GM18511 (cell line): ENCODE measurements around the gene DMWD.
"Not testable (repeated sequence)": the region's sequence is repeated elsewhere in the genome, so short reads cannot be mapped to it uniquely, and the experiment has no call there.

Experiments used
- ATAC-seq: cut with Tn5 transposase; IDR thresholded peaks from one replicate; pipeline ENCODE4 v1.9.1; 2021; ENCODE audit warnings: mild to moderate bottlenecking, moderate library complexity; ENCODE audit not compliant: unreplicated experiment

The DMWD gene

GRCh38 chr19:45817010-45817724, 24.5 kb upstream of the DMWD start:
- ATAC-seq, result peak; percentile 76

- ATAC-seq, result no peak
These were observed 23.8 kb upstream of the DMWD start for GRCh38 chr19:45816236-45817009.

- ATAC-seq, result no peak
These were observed 23.0 kb upstream of the DMWD start for GRCh38 chr19:45815481-45816216.

- ATAC-seq, result no peak
These were observed 22.3 kb upstream of the DMWD start, which contains the start of gene RSPH6A for GRCh38 chr19:45814851-45815480. RSPH6A (minus strand) TSS chr19:45815308; CDS start chr19:45815176, 132 bp downstream.

GRCh38 chr19:45814166-45814780, 21.6 kb upstream of the DMWD start:
- no peak for ATAC-seq

- ATAC-seq, result no peak
These were observed 19.7 kb upstream of the DMWD start for GRCh38 chr19:45812297-45812696.

- no peak for ATAC-seq
These were observed 17.1 kb upstream of the DMWD start for GRCh38 chr19:45809643-45810159.

- no peak for ATAC-seq
These were observed 13.1 kb upstream of the DMWD start for GRCh38 chr19:45805719-45806118.

- no peak for ATAC-seq
These were observed 12.2 kb upstream of the DMWD start for GRCh38 chr19:45804959-45805230.

GRCh38 chr19:45804140-45804958, 11.7 kb upstream of the DMWD start:
- no peak for ATAC-seq

GRCh38 chr19:45801603-45802175, 9.0 kb upstream of the DMWD start:
- no peak for ATAC-seq

- no peak for ATAC-seq
These were observed 7.5 kb upstream of the DMWD start for GRCh38 chr19:45800070-45800553.

- ATAC-seq, result not testable (repeated sequence)
These were observed 6.9 kb upstream of the DMWD start for GRCh38 chr19:45799541-45799940.

- no peak for ATAC-seq
These were observed 6.4 kb upstream of the DMWD start for GRCh38 chr19:45798995-45799517.

- no peak for ATAC-seq
These were observed 2.0 kb upstream of the DMWD start for GRCh38 chr19:45794627-45795026.

GRCh38 chr19:45793876-45794275, 1.2 kb upstream of the DMWD start:
- ATAC-seq, result no peak

- ATAC-seq, result no peak
These were observed 526 bp upstream of the DMWD start for GRCh38 chr19:45793178-45793564.

- peak; percentile 27 for ATAC-seq
These were observed 738 bp downstream of the DMWD start for GRCh38 chr19:45791744-45792469.
